CD8-positive, alpha-beta memory T cell (primary cell): Measurements from ENCODE around the gene SEPHS2. TPM values are rescaled to one million over a fixed set of nuclear protein-coding genes. Genes with fewer than 3 reads are reported as not detected.
A peak's percentile ranks its signal among the peaks of the same experiment; 100 is the strongest.
"Not testable (repeated sequence)": the region's sequence is repeated elsewhere in the genome, so short reads cannot be mapped to it uniquely, and the experiment has no call there.

Source experiments
- CTCF ChIA-PET: fragments of 350-600 bp; sonication (Branson Sonifier 250); formaldehyde crosslinking; loops from one replicate; lab custom pipeline; 2021; ENCODE audit warnings: antibody characterized with exemption; lab: Charles Lee
- POLR2A ChIA-PET: fragments of 350-600 bp; sonication (Branson Sonifier 250); formaldehyde crosslinking; loops from one replicate; lab custom pipeline; 2021; ENCODE audit warnings: antibody characterized with exemption; lab: Charles Lee
- DNase-seq, 5 donors: peaks; one replicate each; pipeline versions ENCODE4 v3.0.0 to v3.0.0-alpha.2; 2020 to 2022; ENCODE audit warnings: mixed read lengths in 1 of 5
- H3K27ac ChIP-seq: one replicate; pipeline ENCODE4 v1.7.0; 2013; ENCODE audit warnings: low read depth, mild to moderate bottlenecking, low read length, moderate library complexity
- H3K27me3 ChIP-seq: 2 replicates; pipeline ENCODE4 v1.7.0; 2013; ENCODE audit warnings: low read length, mild to moderate bottlenecking; ENCODE audit not compliant: insufficient read depth, poor library complexity, severe bottlenecking
- H3K36me3 ChIP-seq: 2 replicates; pipeline ENCODE4 v1.7.0; 2013; ENCODE audit warnings: mild to moderate bottlenecking, low read length, moderate library complexity; ENCODE audit not compliant: insufficient read depth
- H3K4me1 ChIP-seq: 2 replicates; pipeline ENCODE4 v1.7.0; 2013; ENCODE audit warnings: mild to moderate bottlenecking, low read length, moderate library complexity; ENCODE audit not compliant: insufficient read depth
- H3K4me3 ChIP-seq: 2 replicates; pipeline ENCODE4 v1.7.0; 2013; ENCODE audit warnings: mild to moderate bottlenecking, low read length
- H3K9me3 ChIP-seq: 2 replicates; pipeline ENCODE4 v1.7.0; 2013; ENCODE audit warnings: mild to moderate bottlenecking, low read length
- H3K27ac Mint-ChIP-seq, 8 donors: one replicate each; pipeline ENCODE4 v1.8.0; 2020 to 2021; ENCODE audit warnings: mixed read lengths in 8 of 8, mild to moderate bottlenecking in 6 of 8, inconsistent platforms in 3 of 8, moderate library complexity in 3 of 8
- H3K27me3 Mint-ChIP-seq, 2 donors: one replicate each; pipeline ENCODE4 v1.8.0; 2020 to 2021; ENCODE audit warnings: mixed read lengths in 2 of 2, mild to moderate bottlenecking in 1 of 2, moderate library complexity in 1 of 2
- H3K36me3 Mint-ChIP-seq, 3 donors: one replicate each; pipeline ENCODE4 v1.8.0; 2020 to 2021; ENCODE audit warnings: mixed read lengths in 3 of 3, inconsistent platforms in 1 of 3, mild to moderate bottlenecking in 1 of 3
- H3K4me1 Mint-ChIP-seq, 3 donors: one replicate each; pipeline ENCODE4 v1.8.0; 2020 to 2021; ENCODE audit warnings: mixed read lengths in 3 of 3, inconsistent platforms in 1 of 3, mild to moderate bottlenecking in 1 of 3
- H3K4me3 Mint-ChIP-seq, 7 donors: one replicate each; pipeline ENCODE4 v1.8.0; 2020 to 2021; ENCODE audit warnings: mixed read lengths in 7 of 7, mild to moderate bottlenecking in 6 of 7, moderate library complexity in 4 of 7, inconsistent platforms in 2 of 7
- H3K9me3 Mint-ChIP-seq, 5 donors: one replicate each; pipeline ENCODE4 v1.8.0; 2020 to 2022; ENCODE audit warnings: mixed read lengths in 5 of 5, mild to moderate bottlenecking in 3 of 5, moderate library complexity in 2 of 5, inconsistent platforms in 1 of 5
- polyA plus RNA-seq: library from polyadenylated mRNA; unstranded; fragments of 300-500 nt; fragmentation: Illumina TruSeq; gene quantifications from one replicate; pipeline ENCODE4 v1.2.3, GENCODE V29; 2021
- total RNA-seq, 2 experiments: library from RNA; stranded (reverse); gene quantifications; one replicate each; pipeline ENCODE4 v1.2.3, GENCODE V29; 2021

SEPHS2 gene
- total and polyA plus RNA-seq, 3 experiments from 2014 or later, result 59.0 to 71.0 (median 68.2) TPM

DNA sequence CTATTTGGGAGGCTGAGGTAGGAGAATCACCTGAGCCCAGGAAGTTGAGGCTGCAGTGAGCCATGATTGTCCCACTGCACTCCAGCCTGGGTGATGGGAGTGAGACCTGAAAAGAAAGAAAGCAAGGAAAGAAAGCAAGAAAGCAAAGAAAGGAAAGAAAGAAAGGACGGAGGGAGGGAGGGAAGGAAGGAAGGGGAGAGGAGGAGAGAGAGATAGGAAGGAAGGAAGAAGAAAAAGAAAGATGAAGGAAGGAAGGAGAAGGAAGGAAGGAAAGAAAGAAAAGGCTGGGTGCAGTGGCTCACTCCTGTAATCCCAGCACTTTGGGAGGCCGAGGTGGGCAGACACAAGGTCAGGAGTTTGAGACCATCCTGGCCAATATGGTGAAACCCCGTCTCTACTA lies 32.1 kb upstream of the SEPHS2 start:
- not testable (repeated sequence) for H3K27me3 ChIP-seq, H3K9me3 Mint-ChIP-seq, DNase-seq, H3K9me3 ChIP-seq, H3K4me3 ChIP-seq, H3K27ac ChIP-seq, H3K27me3 Mint-ChIP-seq
- peaks cover 50 to 74% (median 70%) of the 10 kb centered on the region in 3 donors for H3K4me1 Mint-ChIP-seq
- ChIA-PET CTCF (interaction anchor here (1.9 to 3.3 kb wide), 3 partner anchors 20 to 28 kb away, joined by 5 to 28 read pairs (median 22); no protein-coding TSS in a partner anchor), POLR2A (interaction anchor here (0.7 to 3.0 kb wide), 5 partner anchors 10 to 28 kb away, joined by 3 to 19 read pairs (median 5); no protein-coding TSS in a partner anchor)
- Histone ChIP-seq H3K36me3 (peaks cover 47% of the 10 kb centered on the region), H3K4me1 (peaks cover 65% of the 10 kb centered on the region)
- peak overlapping the region; percentile 68 to 95 (median 83) for H3K27ac Mint-ChIP-seq
- H3K4me3 Mint-ChIP-seq, result peak overlapping the region in 6 of 7 donors; percentile 36 to 100 (median 40)
- peaks cover 6 to 91% (median 19%) of the 10 kb centered on the region in 3 donors for H3K36me3 Mint-ChIP-seq

DNA sequence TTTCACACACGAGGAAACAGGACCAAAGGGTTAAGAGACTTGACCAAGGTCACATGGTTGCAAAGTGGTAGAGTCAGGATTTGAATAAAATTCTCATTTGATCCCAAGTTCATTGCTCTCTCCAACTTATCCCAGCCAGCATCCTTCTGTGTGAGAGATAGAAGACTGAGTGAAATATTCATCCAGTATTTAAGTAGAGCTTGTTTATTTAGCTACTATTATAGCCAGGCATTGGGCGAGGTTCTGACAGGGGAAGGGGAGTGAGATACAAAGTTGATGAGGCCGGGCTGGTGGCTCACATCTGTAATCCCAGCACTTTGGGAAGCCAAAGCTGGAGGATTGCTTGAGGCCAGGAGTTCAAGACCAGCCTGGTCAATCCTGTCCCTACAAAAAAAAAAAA lies 31.3 kb upstream of the SEPHS2 start:
- Histone ChIP-seq H3K27ac (peak overlapping the region; percentile 15), H3K36me3 (peaks cover 40% of the 10 kb centered on the region), H3K27me3 (no peaks in the 10 kb centered on the region), H3K9me3 (no peaks in the 10 kb centered on the region), H3K4me3 (no peak overlapping the region), H3K4me1 (peaks cover 62% of the 10 kb centered on the region)
- H3K9me3 Mint-ChIP-seq, result peaks cover 0 to 3% (median 0%) of the 10 kb centered on the region in 5 donors
- ChIA-PET POLR2A (interaction anchor here (0.7 to 3.0 kb wide), 7 partner anchors 9 to 121 kb away, joined by 3 to 19 read pairs (median 4); no protein-coding TSS in a partner anchor), CTCF (interaction anchor here (1.9 to 3.3 kb wide), 4 partner anchors 19 to 47 kb away, joined by 5 to 28 read pairs (median 16); partner anchors contain the start of gene DCTPP1)
- peak overlapping the region; percentile 68 to 95 (median 84) for H3K27ac Mint-ChIP-seq
- peaks cover 50 to 75% (median 69%) of the 10 kb centered on the region in 3 donors for H3K4me1 Mint-ChIP-seq
- peaks cover 0 to 1% of the 10 kb centered on the region in 2 donors for H3K27me3 Mint-ChIP-seq
- DNase-seq, result no peak
- H3K4me3 Mint-ChIP-seq, result peak overlapping the region in 6 of 7 donors; percentile 15 to 100 (median 42)
- peaks cover 6 to 89% (median 16%) of the 10 kb centered on the region in 3 donors for H3K36me3 Mint-ChIP-seq

DNA sequence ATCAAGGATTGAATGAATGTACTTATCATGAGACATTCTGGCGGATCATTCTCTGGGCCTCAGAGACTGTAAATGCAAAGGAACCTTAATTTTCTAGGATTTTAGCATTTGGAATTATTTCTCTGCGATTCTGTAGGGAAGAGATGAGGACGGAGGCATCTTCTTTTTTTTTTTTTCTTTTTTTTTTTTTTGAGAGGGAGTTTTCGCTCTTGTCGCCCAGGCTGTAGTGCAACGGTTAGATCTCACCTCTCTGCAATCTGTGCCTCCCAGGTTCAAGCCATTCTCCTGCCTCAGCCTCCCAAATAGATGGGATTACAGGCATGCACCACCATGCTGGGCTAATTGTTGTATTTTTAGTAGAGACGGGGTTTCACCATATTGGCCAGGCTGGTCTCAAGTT lies 29.0 kb upstream of the SEPHS2 start:
- H3K4me1 ChIP-seq, result peaks cover 74% of the 10 kb centered on the region
- no peaks in the 10 kb centered on the region for H3K9me3 ChIP-seq
- Mint-ChIP-seq H3K27me3 (peaks cover 0 to 1% of the 10 kb centered on the region in 2 donors), H3K27ac (peak overlapping the region; percentile 79 to 97 (median 85)), H3K36me3 (peaks cover 6 to 68% (median 7%) of the 10 kb centered on the region in 3 donors), H3K4me3 (peak overlapping the region; percentile 94 to 100 (median 98)), H3K4me1 (peaks cover 54 to 79% (median 67%) of the 10 kb centered on the region in 3 donors), H3K9me3 (peaks cover 0 to 3% (median 0%) of the 10 kb centered on the region in 5 donors)
- DNase-seq, result no peak
- H3K4me3 ChIP-seq, result peak overlapping the region; percentile 91
- no peaks in the 10 kb centered on the region for H3K27me3 ChIP-seq
- H3K27ac ChIP-seq, result peak overlapping the region; percentile 74
- POLR2A ChIA-PET, result interaction anchor here (0.9 to 4.9 kb wide), 11 partner anchors 7 to 408 kb away, joined by 3 to 102 read pairs (median 10); partner anchors contain the start of gene DCTPP1
- CTCF ChIA-PET, result interaction anchor here (1.3 to 3.5 kb wide), 6 partner anchors 10 to 45 kb away, joined by 3 to 43 read pairs (median 26); partner anchors contain the start of gene DCTPP1
- H3K36me3 ChIP-seq, result peaks cover 19% of the 10 kb centered on the region

DNA sequence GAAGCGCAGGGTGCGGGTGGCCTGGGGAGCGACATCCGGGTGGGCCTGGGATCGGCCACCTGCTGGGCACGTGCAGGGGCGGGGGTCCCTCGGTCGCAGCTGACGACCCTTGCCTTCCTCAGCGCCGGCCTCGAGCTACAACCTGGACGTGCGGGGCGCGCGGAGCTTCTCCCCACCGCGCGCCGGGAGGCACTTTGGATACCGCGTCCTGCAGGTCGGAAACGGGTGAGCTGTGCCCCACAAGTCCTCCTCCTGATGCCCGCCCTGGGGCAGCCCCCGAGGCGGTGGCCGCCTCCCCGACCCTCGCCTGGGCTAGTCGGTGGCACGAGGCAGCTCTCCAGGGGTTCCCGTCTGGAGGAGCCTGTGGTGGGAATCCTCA lies 28.4 kb upstream of the SEPHS2 start:
- Histone ChIP-seq H3K27me3 (no peaks in the 10 kb centered on the region), H3K9me3 (no peaks in the 10 kb centered on the region), H3K27ac (peak overlapping the region; percentile 74), H3K4me1 (peaks cover 76% of the 10 kb centered on the region), H3K36me3 (peaks cover 16% of the 10 kb centered on the region), H3K4me3 (peak overlapping the region; percentile 91)
- POLR2A ChIA-PET, result interaction anchor here (0.9 to 4.9 kb wide), 14 partner anchors 8 to 408 kb away, joined by 3 to 102 read pairs (median 5); partner anchors contain the start of gene DCTPP1
- Mint-ChIP-seq H3K4me3 (peak overlapping the region; percentile 96 to 100 (median 98)), H3K27me3 (peaks cover 0 to 1% of the 10 kb centered on the region in 2 donors), H3K36me3 (peaks cover 6 to 61% (median 7%) of the 10 kb centered on the region in 3 donors), H3K9me3 (peaks cover 0 to 3% (median 0%) of the 10 kb centered on the region in 5 donors), H3K27ac (peak overlapping the region; percentile 94 to 99 (median 97)), H3K4me1 (peaks cover 57 to 82% (median 68%) of the 10 kb centered on the region in 3 donors)
- CTCF ChIA-PET, result interaction anchor here (0.6 to 3.5 kb wide), 12 partner anchors 9 to 348 kb away, joined by 3 to 43 read pairs (median 6); partner anchors contain the start of genes DCTPP1 and SEPHS2
- DNase-seq, result no peak

DNA sequence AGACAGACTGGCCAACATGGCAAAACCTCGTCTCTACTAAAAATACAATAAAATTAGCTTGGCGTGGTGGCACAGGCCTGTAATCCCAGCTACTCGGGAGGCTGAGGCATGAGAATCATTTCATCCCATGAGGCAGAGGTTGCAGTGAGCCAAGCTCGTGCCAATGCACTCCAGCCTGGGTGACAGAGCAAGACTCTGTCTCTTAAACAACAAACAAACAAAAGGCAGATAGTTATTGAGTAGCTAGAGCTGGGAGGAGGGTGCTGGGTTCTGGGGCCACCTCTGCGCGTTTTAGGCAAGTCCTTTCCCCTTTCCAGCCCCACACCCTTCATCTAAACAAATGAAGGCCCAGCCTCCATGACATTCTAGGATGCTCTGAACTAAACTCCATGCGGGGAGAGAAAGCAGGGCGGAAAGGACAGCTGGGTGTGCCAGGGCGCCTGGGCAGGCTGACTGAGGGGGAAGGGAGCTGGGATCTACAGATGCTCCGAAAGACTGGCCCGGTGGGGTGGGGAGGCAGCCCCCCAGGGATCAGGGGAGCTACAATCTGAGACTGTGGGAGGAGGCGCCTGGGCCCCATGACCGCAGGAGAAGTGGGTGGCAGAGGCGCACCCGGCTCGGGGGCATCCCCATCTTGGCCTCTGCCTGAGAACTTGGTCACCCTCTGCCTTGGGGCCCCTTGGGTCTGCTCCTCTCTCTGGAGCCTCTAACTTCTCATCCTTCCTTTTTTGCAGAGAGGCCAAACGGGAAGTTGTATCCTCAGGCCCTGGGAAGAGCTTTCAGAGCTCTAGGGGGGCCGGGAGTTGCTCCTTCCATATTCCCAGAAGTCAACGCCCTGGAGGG lies 27.8 kb upstream of the SEPHS2 start:
- peak overlapping the region; percentile 94 to 99 (median 97) for H3K27ac Mint-ChIP-seq
- Histone ChIP-seq H3K4me1 (peaks cover 71% of the 10 kb centered on the region), H3K27me3 (no peaks in the 10 kb centered on the region), H3K9me3 (no peaks in the 10 kb centered on the region), H3K4me3 (peak overlapping the region; percentile 91), H3K27ac (peak overlapping the region; percentile 74), H3K36me3 (peaks cover 15% of the 10 kb centered on the region)
- DNase-seq, result peak; percentile 31 to 67 (median 46)
- peaks cover 0 to 3% (median 0%) of the 10 kb centered on the region in 5 donors for H3K9me3 Mint-ChIP-seq
- ChIA-PET POLR2A (interaction anchor here (0.5 to 4.9 kb wide), 17 partner anchors 9 to 805 kb away, joined by 3 to 102 read pairs (median 5); partner anchors contain the start of genes DCTPP1 and SEPHS2), CTCF (interaction anchor here (0.6 to 3.5 kb wide), 12 partner anchors 9 to 347 kb away, joined by 3 to 43 read pairs (median 6); partner anchors contain the start of genes DCTPP1 and SEPHS2)
- H3K4me1 Mint-ChIP-seq, result peaks cover 55 to 78% (median 62%) of the 10 kb centered on the region in 3 donors
- H3K36me3 Mint-ChIP-seq, result peaks cover 6 to 56% (median 7%) of the 10 kb centered on the region in 3 donors
- H3K4me3 Mint-ChIP-seq, result peak overlapping the region; percentile 96 to 100 (median 98)
- peaks cover 0 to 1% of the 10 kb centered on the region in 2 donors for H3K27me3 Mint-ChIP-seq

DNA sequence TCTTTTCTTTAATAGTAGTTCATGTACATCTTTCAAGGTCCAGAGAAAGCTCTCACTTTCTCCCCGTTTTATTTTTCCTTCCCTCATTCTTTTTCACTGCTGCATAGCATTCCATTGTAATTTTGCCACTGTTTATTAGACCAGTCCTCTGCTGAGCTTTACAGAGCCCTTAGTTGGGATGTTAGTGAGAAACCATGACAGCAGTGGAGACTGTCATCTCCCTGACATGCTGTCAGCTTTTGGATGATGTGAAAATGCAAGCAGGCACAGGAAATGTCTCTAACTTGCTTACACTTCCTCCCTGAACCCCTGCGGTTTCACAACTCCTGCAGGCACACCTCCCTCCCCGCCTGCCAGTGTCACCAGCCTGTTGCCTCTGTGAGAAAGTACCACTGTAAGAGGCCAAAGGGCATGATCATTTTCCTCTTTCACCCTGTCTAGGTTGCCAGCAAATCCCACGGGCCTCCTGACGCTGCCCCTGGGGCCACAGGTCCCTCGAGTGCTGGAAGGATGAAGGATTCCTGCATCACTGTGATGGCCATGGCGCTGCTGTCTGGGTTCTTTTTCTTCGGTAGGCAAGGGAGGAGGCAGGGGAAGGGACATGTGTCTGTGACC lies 26.8 kb upstream of the SEPHS2 start, which contains the start of gene ITGAL:
Gene ITGAL (plus strand): TSS at position 415 of the 615 bp plus-strand sequence. CDS start 96 bp downstream, at position 511.
- Histone ChIP-seq H3K4me1 (peaks cover 65% of the 10 kb centered on the region), H3K36me3 (peaks cover 13% of the 10 kb centered on the region), H3K9me3 (no peaks in the 10 kb centered on the region), H3K4me3 (peak within 1 kb of the TSS; percentile 91), H3K27ac (peak within 1 kb of the TSS; percentile 74), H3K27me3 (no peaks in the 10 kb centered on the region)
- Mint-ChIP-seq H3K9me3 (peaks cover 0 to 3% (median 0%) of the 10 kb centered on the region in 5 donors), H3K4me1 (peaks cover 54 to 76% (median 56%) of the 10 kb centered on the region in 3 donors), H3K27ac (peak within 1 kb of the TSS; percentile 94 to 99 (median 97)), H3K36me3 (peaks cover 6 to 48% (median 7%) of the 10 kb centered on the region in 3 donors), H3K4me3 (peak within 1 kb of the TSS; percentile 96 to 100 (median 98)), H3K27me3 (peaks cover 0 to 1% of the 10 kb centered on the region in 2 donors)
- peak; percentile 76 to 93 (median 84) for DNase-seq
- ChIA-PET CTCF (interaction anchor here (1.0 to 3.5 kb wide), 10 partner anchors 11 to 126 kb away, joined by 3 to 43 read pairs (median 6); partner anchors contain the start of genes DCTPP1 and SEPHS2), POLR2A (interaction anchor here (0.5 to 4.9 kb wide), 9 partner anchors 10 to 99 kb away, joined by 3 to 102 read pairs (median 9); partner anchors contain the start of genes DCTPP1 and SEPHS2)
